ENCODE results near the gene TRANK1.
"Not testable (repeated sequence)": the region's sequence is repeated elsewhere in the genome, so short reads cannot be mapped to it uniquely, and the experiment has no call there.

TRANK1 gene

DNA sequence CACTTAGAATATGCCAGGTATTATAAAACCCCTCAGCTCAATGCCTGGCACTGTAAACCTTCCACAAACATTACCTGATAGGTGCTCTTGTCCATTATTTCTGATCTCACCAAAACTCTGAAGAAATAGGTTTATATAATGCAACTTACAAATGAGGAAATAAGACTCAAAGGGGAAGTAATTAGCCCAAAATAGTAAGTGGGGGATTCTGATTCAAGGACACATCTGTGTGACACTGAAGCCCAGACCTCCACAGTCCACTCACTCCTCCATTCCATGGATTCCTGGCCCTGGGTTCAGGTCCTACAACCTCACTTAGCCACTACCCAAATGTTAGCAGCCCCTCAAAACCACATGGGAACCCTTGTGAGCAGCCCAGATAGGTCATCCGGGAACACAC lies 49.9 kb downstream of the TRANK1 start:
- in situ Hi-C loops (cut with HindIII; ENCODE audit: low sequenced_read_pairs), result loop anchor here (5.0 kb wide), 1 partner anchor 47 kb away; no protein-coding TSS in a partner anchor
- no peak for DNase-seq (ENCODE audit: low read depth)
- no peak overlapping the region for H3K4me3 ChIP-seq (ENCODE audit: low read depth, low read length)
- TF ChIP-seq CTCF (IDR thresholded peaks at IDR 0.05; ENCODE audit: low read depth, low read length, missing control alignments), result no peak

- no peak for DNase-seq (ENCODE audit: low read depth)
- in situ Hi-C loops (cut with HindIII; ENCODE audit: low sequenced_read_pairs), result loop anchor here (5.0 kb wide), 1 partner anchor 48 kb away; no protein-coding TSS in a partner anchor
- no peak overlapping the region for H3K4me3 ChIP-seq (ENCODE audit: low read depth, low read length)
- TF ChIP-seq CTCF (IDR thresholded peaks at IDR 0.05; ENCODE audit: low read depth, low read length, missing control alignments), result no peak
Measured at GRCh38 chr3:36893826-36894225, 51.0 kb downstream of the TRANK1 start.

GRCh38 chr3:36893137-36893557 lies 51.7 kb downstream of the TRANK1 start:
- DNase-seq (ENCODE audit: low read depth), result peak; percentile 33
- in situ Hi-C loops (cut with HindIII; ENCODE audit: low sequenced_read_pairs), result loop anchor here (5.0 kb wide), 1 partner anchor 49 kb away; no protein-coding TSS in a partner anchor
- H3K4me3 ChIP-seq (ENCODE audit: low read depth, low read length), result no peak overlapping the region
- no peak for TF ChIP-seq CTCF (IDR thresholded peaks at IDR 0.05; ENCODE audit: low read depth, low read length, missing control alignments)

- DNase-seq (ENCODE audit: low read depth), result no peak
- H3K4me3 ChIP-seq (ENCODE audit: low read depth, low read length), result no peak overlapping the region
- in situ Hi-C loops (cut with HindIII; ENCODE audit: low sequenced_read_pairs), result loop anchor here (5.0 kb wide), 1 partner anchor 50 kb away; no protein-coding TSS in a partner anchor
- no peak for TF ChIP-seq CTCF (IDR thresholded peaks at IDR 0.05; ENCODE audit: low read depth, low read length, missing control alignments)
Measured at GRCh38 chr3:36892457-36893136, 52.3 kb downstream of the TRANK1 start.

GRCh38 chr3:36891701-36892160 lies 53.1 kb downstream of the TRANK1 start:
- TF ChIP-seq CTCF (IDR thresholded peaks at IDR 0.05; ENCODE audit: low read depth, low read length, missing control alignments), result no peak
- in situ Hi-C loops (cut with HindIII; ENCODE audit: low sequenced_read_pairs), result loop anchor here (5.0 kb wide), 1 partner anchor 51 kb away; no protein-coding TSS in a partner anchor
- DNase-seq (ENCODE audit: low read depth), result no peak
- H3K4me3 ChIP-seq (ENCODE audit: low read depth, low read length), result no peak overlapping the region

- not testable (repeated sequence) for DNase-seq (ENCODE audit: low read depth)
Measured at GRCh38 chr3:36891097-36891496, 53.8 kb downstream of the TRANK1 start.

GRCh38 chr3:36890261-36890660 lies 54.6 kb downstream of the TRANK1 start:
- TF ChIP-seq CTCF (IDR thresholded peaks at IDR 0.05; ENCODE audit: low read depth, low read length, missing control alignments), result no peak
- no peak overlapping the region for H3K4me3 ChIP-seq (ENCODE audit: low read depth, low read length)
- in situ Hi-C loops (cut with HindIII; ENCODE audit: low sequenced_read_pairs), result loop anchor here (5.0 kb wide), 1 partner anchor 52 kb away; no protein-coding TSS in a partner anchor
- no peak for DNase-seq (ENCODE audit: low read depth)

More at GRCh38 chr3:36891097-36891496, 53.8 kb downstream of the TRANK1 start:
- H3K4me3 ChIP-seq (ENCODE audit: low read depth, low read length), result not testable (repeated sequence)
- in situ Hi-C loops (cut with HindIII; ENCODE audit: low sequenced_read_pairs), result loop anchor here (5.0 kb wide), 1 partner anchor 51 kb away; no protein-coding TSS in a partner anchor
